Mesenchymal stem cell (in vitro differentiated cells and primary cell): ENCODE data around the gene MMP11.

Experiments used
- DNase-seq: peaks from one replicate; pipeline ENCODE4 v3.0.0-alpha.2; 2013
- H2AFZ ChIP-seq: one replicate; pipeline ENCODE4 v1.6.1; 2013; ENCODE audit warnings: low read depth, mild to moderate bottlenecking, control low read depth, inconsistent platforms, low read length, moderate library complexity
- H2AK5ac ChIP-seq: 2 replicates; pipeline ENCODE4 v1.6.1; 2013; ENCODE audit warnings: low read length, moderate library complexity, mild to moderate bottlenecking, inconsistent platforms; ENCODE audit not compliant: severe bottlenecking
- H2BK120ac ChIP-seq: one replicate; pipeline ENCODE4 v1.6.1; 2013; ENCODE audit warnings: low read depth, mild to moderate bottlenecking, inconsistent platforms, low read length, moderate library complexity
- H2BK12ac ChIP-seq, 2 experiments: one replicate each; pipeline ENCODE4 v1.6.1; 2013; ENCODE audit warnings: inconsistent platforms in 2 of 2, low read length in 2 of 2, mild to moderate bottlenecking in 2 of 2, moderate library complexity in 2 of 2, control low read depth in 1 of 2
- H2BK15ac ChIP-seq: one replicate; pipeline ENCODE4 v1.6.1; 2013; ENCODE audit warnings: mild to moderate bottlenecking, low read depth, inconsistent platforms; ENCODE audit not compliant: poor library complexity, severe bottlenecking
- H2BK5ac ChIP-seq: 2 replicates; pipeline ENCODE4 v1.6.1; 2013; ENCODE audit warnings: low read depth, mild to moderate bottlenecking, low read length, control low read depth, inconsistent platforms; ENCODE audit not compliant: poor library complexity, severe bottlenecking
- H3K14ac ChIP-seq, 2 experiments: one replicate each; pipeline ENCODE4 v1.6.1; 2013; ENCODE audit warnings: inconsistent platforms in 2 of 2, low read length in 2 of 2, control low read depth in 1 of 2, mild to moderate bottlenecking in 1 of 2, moderate library complexity in 1 of 2
- H3K18ac ChIP-seq, 2 experiments: one replicate each; pipeline ENCODE4 v1.6.1; 2013; ENCODE audit warnings: inconsistent platforms in 2 of 2, low read length in 2 of 2, control low read depth in 1 of 2, low read depth in 1 of 2, mild to moderate bottlenecking in 1 of 2
- H3K23ac ChIP-seq, 2 experiments: one replicate each; pipeline ENCODE4 v1.6.1; 2013; ENCODE audit warnings: inconsistent platforms in 2 of 2, low read length in 2 of 2, mild to moderate bottlenecking in 2 of 2, moderate library complexity in 2 of 2, control low read depth in 1 of 2
- H3K27ac ChIP-seq: 2 replicates; pipeline ENCODE4 v1.5.1; 2013; ENCODE audit warnings: mild to moderate bottlenecking, moderate library complexity, low read length, control low read depth, inconsistent platforms; ENCODE audit not compliant: poor library complexity, severe bottlenecking
- H3K27me3 ChIP-seq, 2 experiments: 2 replicates each; pipeline versions ENCODE4 v1.6.1 to v1.7.0; 2013; ENCODE audit warnings: low read length in 2 of 2, mild to moderate bottlenecking in 2 of 2, moderate library complexity in 2 of 2, control low read depth in 1 of 2, inconsistent platforms in 1 of 2; ENCODE audit not compliant: control insufficient read depth in 1 of 2, insufficient read depth in 1 of 2
- H3K36me3 ChIP-seq, 2 experiments: 2 replicates each; pipeline versions ENCODE4 v1.6.1 to v1.7.0; 2013; ENCODE audit warnings: low read length in 2 of 2, control low read depth in 1 of 2, inconsistent platforms in 1 of 2, low read depth in 1 of 2, mild to moderate bottlenecking in 1 of 2; ENCODE audit not compliant: insufficient read depth in 2 of 2, control insufficient read depth in 1 of 2
- H3K4ac ChIP-seq, 2 experiments: one replicate each; pipeline ENCODE4 v1.6.1; 2013; ENCODE audit warnings: inconsistent platforms in 2 of 2, low read length in 2 of 2, mild to moderate bottlenecking in 2 of 2, moderate library complexity in 2 of 2, control low read depth in 1 of 2, low read depth in 1 of 2
- H3K4me1 ChIP-seq: 2 replicates; pipeline ENCODE4 v1.6.1; 2013; ENCODE audit warnings: low read depth, low read length, control low read depth; ENCODE audit not compliant: control insufficient read depth, insufficient read depth
- H3K4me2 ChIP-seq: 2 replicates; pipeline ENCODE4 v1.6.1; 2013; ENCODE audit warnings: low read length, mild to moderate bottlenecking, inconsistent platforms; ENCODE audit not compliant: poor library complexity, severe bottlenecking
- H3K4me3 ChIP-seq, 2 experiments: 2 replicates each; pipeline versions ENCODE4 v1.5.1 to v1.7.0; 2013; ENCODE audit warnings: low read length in 2 of 2, mild to moderate bottlenecking in 2 of 2, control low read depth in 1 of 2, low read depth in 1 of 2; ENCODE audit not compliant: insufficient read depth in 1 of 2
- H3K79me1 ChIP-seq: replicated peaks from 2 replicates; pipeline ENCODE4 v1.6.1; 2013; ENCODE audit warnings: mild to moderate bottlenecking, control low read depth, low read length, inconsistent platforms; ENCODE audit not compliant: poor library complexity, severe bottlenecking
- H3K9ac ChIP-seq: 2 replicates; pipeline ENCODE4 v1.7.0; 2013; ENCODE audit warnings: mild to moderate bottlenecking, low read length, moderate library complexity
- H3K9me3 ChIP-seq: 2 replicates; pipeline ENCODE4 v1.7.0; 2013; ENCODE audit warnings: mild to moderate bottlenecking, low read length; ENCODE audit not compliant: control insufficient read depth
- H4K8ac ChIP-seq: one replicate; pipeline ENCODE4 v1.6.1; 2013; ENCODE audit warnings: inconsistent platforms, mild to moderate bottlenecking, low read length, moderate library complexity
- H4K91ac ChIP-seq: one replicate; pipeline ENCODE4 v1.6.1; 2013; ENCODE audit warnings: mild to moderate bottlenecking, low read length, inconsistent platforms
- WGBS: methylation state at CpG from one replicate; pipeline ENCODE4 v1.1.7; 2013; ENCODE audit warnings: mixed read lengths; 5-methylcytosine and 5-hydroxymethylcytosine counted together

The MMP11 gene

GRCh38 chr22:23801886-23802377, 29.3 kb downstream of the MMP11 start:
- Histone ChIP-seq H3K18ac (no peak overlapping the region), H3K4me1 (no peaks in the 10 kb centered on the region), H3K36me3 (peaks cover 76 to 80% of the 10 kb centered on the region in 2 experiments), H4K91ac (no peak overlapping the region), H3K9ac (no peak overlapping the region), H2BK15ac (no peak overlapping the region), H2BK12ac (no peak overlapping the region), H3K4me3 (peak overlapping the region in 1 of 2 experiments; percentile 23), H2AFZ (no peak overlapping the region), H3K4ac (no peak overlapping the region), H3K79me1 (peaks cover 48% of the 10 kb centered on the region), H4K8ac (no peak overlapping the region), H3K27me3 (no peaks in the 10 kb centered on the region), H2AK5ac (no peak overlapping the region), H3K27ac (no peak overlapping the region), H2BK120ac (no peak overlapping the region), H3K23ac (no peak overlapping the region), H3K4me2 (no peak overlapping the region), H3K9me3 (no peaks in the 10 kb centered on the region), H2BK5ac (no peak overlapping the region), H3K14ac (peak overlapping the region in 1 of 2 experiments; percentile 28)
- no peak for DNase-seq
- WGBS = 99% methylated on average over 8 of the region's 8 CpGs

DNA sequence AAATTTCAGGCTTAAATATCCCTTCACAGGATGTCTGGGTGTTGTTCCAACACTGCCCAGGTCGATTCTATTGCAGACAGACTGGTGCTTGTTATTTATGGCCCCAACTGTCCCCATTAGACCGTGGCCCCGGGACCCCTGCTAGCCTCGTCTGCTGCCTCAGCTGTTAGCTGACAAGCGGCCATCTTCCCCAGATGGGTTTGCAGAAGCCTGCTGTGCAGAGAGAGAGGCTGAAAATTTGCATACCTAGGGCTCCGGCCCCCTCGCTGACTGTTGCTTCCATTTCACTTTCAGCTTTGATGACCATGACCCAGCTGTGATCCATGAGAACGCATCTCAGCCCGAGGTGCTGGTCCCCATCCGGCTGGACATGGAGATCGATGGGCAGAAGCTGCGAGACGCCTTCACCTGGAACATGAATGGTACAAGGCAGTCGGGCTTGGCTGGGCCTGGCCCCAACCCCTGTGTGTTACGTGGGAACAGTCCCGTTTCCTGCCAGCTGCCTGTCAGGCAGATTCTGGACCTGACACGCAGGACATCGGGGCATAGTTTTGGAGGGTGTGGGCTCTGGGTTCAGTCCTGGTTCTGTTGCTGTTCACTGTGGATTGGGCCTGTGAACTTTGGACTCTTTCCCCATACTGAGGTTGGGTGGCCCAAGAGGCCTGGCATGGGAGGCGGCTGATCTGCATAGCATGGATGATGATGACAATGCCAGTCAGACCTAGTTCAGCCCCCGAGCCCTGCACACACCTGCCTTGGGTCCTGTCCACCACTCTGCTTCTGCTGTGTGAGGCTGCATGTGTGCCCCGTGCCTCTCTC, 30.6 kb downstream of the MMP11 start:
- Histone ChIP-seq H2BK5ac (no peak overlapping the region), H3K23ac (no peak overlapping the region), H3K4me3 (no peak overlapping the region), H3K14ac (no peak overlapping the region), H2AFZ (no peak overlapping the region), H3K9me3 (no peaks in the 10 kb centered on the region), H2BK15ac (no peak overlapping the region), H4K91ac (no peak overlapping the region), H3K18ac (no peak overlapping the region), H2BK12ac (no peak overlapping the region), H3K9ac (no peak overlapping the region), H3K79me1 (peaks cover 48% of the 10 kb centered on the region), H3K4me1 (no peaks in the 10 kb centered on the region), H2AK5ac (no peak overlapping the region), H3K27ac (no peak overlapping the region), H3K36me3 (peaks cover 74 to 78% of the 10 kb centered on the region in 2 experiments), H4K8ac (no peak overlapping the region), H2BK120ac (no peak overlapping the region), H3K27me3 (no peaks in the 10 kb centered on the region), H3K4ac (no peak overlapping the region), H3K4me2 (no peak overlapping the region)
- WGBS = 84% methylated on average over 21 of the region's 21 CpGs
- no peak for DNase-seq

DNA sequence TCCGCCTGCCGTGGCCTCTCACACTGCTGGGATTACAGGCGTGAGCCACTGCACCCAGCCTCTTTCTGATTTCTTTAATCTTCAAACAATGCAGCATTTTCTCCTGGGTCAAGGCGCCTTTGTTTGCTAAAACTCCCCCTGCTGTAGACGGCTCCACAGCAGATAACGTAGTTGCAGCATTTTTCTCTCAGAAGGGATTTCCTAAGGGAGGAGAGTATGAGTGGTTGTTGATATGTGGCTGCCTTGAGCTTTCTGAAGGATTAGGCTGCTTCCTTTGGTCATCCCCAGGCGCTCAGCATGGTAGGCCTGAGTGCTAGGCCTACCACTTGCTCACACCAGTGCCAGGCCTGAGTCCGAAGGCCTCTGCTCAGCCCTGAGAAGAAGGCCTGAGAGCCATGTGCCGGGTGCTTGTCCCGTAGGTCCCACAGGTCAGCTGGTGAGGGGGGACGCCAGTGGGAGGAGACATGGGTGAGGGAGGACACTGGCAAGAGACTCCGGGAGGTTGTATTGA, 32.2 kb downstream of the MMP11 start:
- 86% methylated on average over 12 of the region's 12 CpGs for WGBS
- no peak overlapping the region for H2BK15ac ChIP-seq
- peaks cover 43% of the 10 kb centered on the region for H3K79me1 ChIP-seq
- no peak overlapping the region for H2AFZ ChIP-seq
- H3K18ac ChIP-seq = no peak overlapping the region
- H3K23ac ChIP-seq = no peak overlapping the region
- no peak overlapping the region for H3K9ac ChIP-seq
- no peaks in the 10 kb centered on the region for H3K27me3 ChIP-seq
- no peak for DNase-seq
- H2BK120ac ChIP-seq = no peak overlapping the region
- no peak overlapping the region for H3K4me3 ChIP-seq
- H3K4ac ChIP-seq = no peak overlapping the region
- H2BK5ac ChIP-seq = no peak overlapping the region
- no peak overlapping the region for H2BK12ac ChIP-seq
- no peak overlapping the region for H3K14ac ChIP-seq
- no peak overlapping the region for H2AK5ac ChIP-seq
- H4K8ac ChIP-seq = peak overlapping the region; percentile 25
- H3K4me1 ChIP-seq = no peaks in the 10 kb centered on the region
- no peak overlapping the region for H3K4me2 ChIP-seq
- H4K91ac ChIP-seq = no peak overlapping the region
- no peak overlapping the region for H3K27ac ChIP-seq
- no peaks in the 10 kb centered on the region for H3K9me3 ChIP-seq
- peaks cover 63 to 72% of the 10 kb centered on the region in 2 experiments for H3K36me3 ChIP-seq

- Histone ChIP-seq H2BK120ac (no peak overlapping the region), H2BK15ac (no peak overlapping the region), H2AK5ac (no peak overlapping the region), H3K4me2 (no peak overlapping the region), H3K4ac (no peak overlapping the region), H3K27me3 (no peaks in the 10 kb centered on the region), H3K18ac (no peak overlapping the region), H3K79me1 (peaks cover 28% of the 10 kb centered on the region), H3K4me3 (no peak overlapping the region), H3K9ac (no peak overlapping the region), H3K9me3 (no peaks in the 10 kb centered on the region), H3K14ac (no peak overlapping the region), H2BK5ac (no peak overlapping the region), H4K8ac (no peak overlapping the region), H3K4me1 (no peaks in the 10 kb centered on the region), H2BK12ac (no peak overlapping the region), H3K23ac (no peak overlapping the region), H3K27ac (no peak overlapping the region), H4K91ac (no peak overlapping the region), H3K36me3 (peaks cover 46 to 64% of the 10 kb centered on the region in 2 experiments), H2AFZ (no peak overlapping the region)
- no peak for DNase-seq
- 100% methylated on average over 1 of the region's 1 CpG for WGBS
These were observed 34.2 kb downstream of the MMP11 start for GRCh38 chr22:23806837-23807236.
